GM19397 (cell line): ENCODE results near the gene USP32.
"Not testable (repeated sequence)": the region's sequence is repeated elsewhere in the genome, so short reads cannot be mapped to it uniquely, and the experiment has no call there.

Experiments
- ATAC-seq: cut with Tn5 transposase; IDR thresholded peaks from one replicate; pipeline ENCODE4 v1.9.1; 2021; ENCODE audit warnings: mild to moderate bottlenecking, moderate library complexity; ENCODE audit not compliant: unreplicated experiment

USP32 gene

DNA sequence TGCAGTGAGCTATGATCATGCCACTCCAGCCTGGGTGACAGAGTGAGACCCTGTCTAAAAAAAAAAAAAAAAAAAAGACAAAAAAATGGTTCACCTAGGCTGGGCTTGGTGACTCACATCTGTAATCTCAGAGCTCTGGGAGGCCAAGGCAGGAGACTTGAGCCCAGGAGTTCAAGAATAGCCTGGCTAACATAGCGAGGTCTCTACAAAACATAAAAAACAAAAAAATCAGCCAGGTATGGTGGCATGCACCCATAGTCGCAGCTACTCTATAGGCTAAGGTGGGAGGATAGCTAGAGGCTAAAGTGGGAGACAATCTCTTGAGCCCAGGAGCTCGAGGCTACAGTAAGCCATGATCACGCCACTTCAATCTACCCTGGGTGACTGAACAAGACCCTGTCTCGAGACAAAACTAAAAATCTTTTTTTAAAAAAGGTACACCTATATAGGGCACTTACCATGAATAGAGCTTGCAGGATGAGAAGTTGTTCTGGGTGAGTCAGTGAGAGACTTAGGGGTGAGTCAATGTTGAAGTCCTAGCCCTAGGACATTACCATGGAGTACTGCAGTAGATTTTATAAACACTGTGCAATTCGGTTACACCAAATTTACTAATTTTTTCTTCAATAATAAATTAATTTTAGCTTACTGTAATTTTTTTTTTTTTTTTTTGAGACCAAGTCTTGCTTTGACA is 19.0 kb downstream of the USP32 start:
- no peak for ATAC-seq

GRCh38 chr17:60371818-60372510 is 20.0 kb downstream of the USP32 start:
- no peak for ATAC-seq

GRCh38 chr17:60371416-60371815 is 20.5 kb downstream of the USP32 start:
- no peak for ATAC-seq

- no peak for ATAC-seq
These were observed 22.2 kb downstream of the USP32 start for GRCh38 chr17:60369727-60370126.

DNA sequence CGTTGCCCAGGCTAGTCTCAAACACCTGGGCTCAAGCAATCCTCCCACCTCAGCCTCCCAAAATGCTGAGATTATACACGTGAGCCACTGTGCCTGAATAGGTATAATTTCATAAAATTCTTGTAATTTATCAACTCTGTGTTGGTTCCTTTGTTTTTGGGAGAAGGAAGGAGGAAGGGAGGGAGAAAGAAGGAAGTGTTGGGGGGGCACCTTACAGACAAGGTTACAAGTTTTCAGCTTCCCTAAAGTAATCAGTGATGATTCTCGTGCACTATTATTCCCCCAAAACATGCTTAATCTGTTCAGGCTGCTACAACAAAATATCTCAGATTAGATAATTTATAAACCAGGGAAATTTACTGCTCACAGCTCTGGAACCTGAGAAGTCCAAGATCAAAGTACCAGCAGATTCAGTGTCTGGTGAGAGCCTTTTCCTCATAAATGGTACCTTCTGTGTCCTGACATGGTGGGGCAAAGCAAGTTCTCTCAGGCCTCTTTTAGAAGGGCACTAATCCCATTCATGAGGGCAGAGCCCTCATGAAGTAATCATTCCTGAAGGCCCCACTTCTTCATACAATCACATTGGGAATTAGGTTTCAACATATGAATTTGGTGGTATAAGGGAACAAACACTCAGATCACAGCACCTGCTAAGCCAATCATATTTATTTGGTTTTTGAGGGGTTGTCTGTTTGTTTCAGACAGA is 28.1 kb downstream of the USP32 start:
- ATAC-seq = no peak

GRCh38 chr17:60362329-60362728 is 29.6 kb downstream of the USP32 start:
- ATAC-seq = no peak

DNA sequence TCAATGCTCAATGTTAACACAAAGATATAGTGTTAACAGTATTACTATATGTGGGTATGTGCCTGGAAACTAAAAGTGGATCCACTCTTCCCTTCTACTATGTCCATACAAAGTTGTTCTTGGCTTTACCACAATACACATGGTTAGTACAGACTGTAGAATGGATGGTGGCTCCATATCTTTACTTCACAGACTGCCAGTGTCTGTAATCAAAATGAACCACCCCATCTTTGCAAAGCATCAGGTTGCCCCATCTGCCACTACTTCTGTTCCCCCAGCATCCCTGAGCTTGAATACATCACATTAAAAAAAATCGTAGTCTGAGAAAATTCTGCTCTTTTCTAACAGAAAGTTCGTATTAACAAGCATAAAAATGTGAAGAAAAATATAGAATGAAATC is 30.0 kb downstream of the USP32 start:
- no peak for ATAC-seq

GRCh38 chr17:60359415-60359814 is 32.5 kb downstream of the USP32 start:
- ATAC-seq = no peak

GRCh38 chr17:60358606-60359225 is 33.2 kb downstream of the USP32 start:
- no peak for ATAC-seq

DNA sequence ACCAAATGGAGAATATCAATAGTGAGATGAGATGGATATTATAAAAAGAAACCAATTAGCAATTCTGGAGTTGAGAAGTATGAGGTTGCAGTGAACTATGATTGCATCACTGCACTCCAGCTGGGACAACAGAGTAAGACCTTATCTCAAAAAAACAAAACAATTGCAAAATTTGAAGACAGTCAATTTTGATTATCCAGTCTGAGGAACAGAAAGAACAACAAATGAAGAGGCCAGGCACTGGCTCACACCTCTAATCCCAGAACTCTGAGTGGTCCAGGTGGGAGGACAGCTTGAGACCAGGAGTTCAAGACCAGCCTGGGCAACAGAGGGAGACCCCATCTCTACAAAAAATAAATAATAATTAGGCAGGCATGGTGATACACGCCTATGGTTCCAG is 35.0 kb downstream of the USP32 start:
- no peak for ATAC-seq

GRCh38 chr17:60355663-60356594 is 36.0 kb downstream of the USP32 start:
- ATAC-seq = no peak

DNA sequence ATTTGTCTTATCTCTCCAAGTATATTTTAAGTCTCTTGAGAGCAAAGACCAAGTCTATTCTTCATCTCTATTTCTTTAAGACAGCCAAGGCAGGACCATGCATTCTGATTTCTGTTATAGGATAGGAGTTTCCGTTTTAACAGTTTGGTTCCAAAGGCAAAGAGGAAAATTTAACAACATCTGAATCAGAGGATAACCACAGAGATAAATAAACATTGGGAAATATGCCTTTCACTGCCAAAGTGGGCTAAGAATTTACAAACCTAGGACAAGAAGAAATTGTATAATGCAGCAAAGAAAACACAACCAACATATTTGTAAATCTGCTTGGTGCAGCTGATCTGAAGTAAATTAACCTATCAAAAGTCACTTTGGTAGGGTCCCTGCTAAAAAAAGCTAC is 37.7 kb downstream of the USP32 start:
- ATAC-seq = no peak

- no peak for ATAC-seq
These were observed 38.2 kb downstream of the USP32 start for GRCh38 chr17:60353773-60354172.

- ATAC-seq = no peak
These were observed 39.4 kb downstream of the USP32 start for GRCh38 chr17:60352569-60352968.

- ATAC-seq = no peak
These were observed 39.9 kb downstream of the USP32 start for GRCh38 chr17:60352071-60352470.

DNA sequence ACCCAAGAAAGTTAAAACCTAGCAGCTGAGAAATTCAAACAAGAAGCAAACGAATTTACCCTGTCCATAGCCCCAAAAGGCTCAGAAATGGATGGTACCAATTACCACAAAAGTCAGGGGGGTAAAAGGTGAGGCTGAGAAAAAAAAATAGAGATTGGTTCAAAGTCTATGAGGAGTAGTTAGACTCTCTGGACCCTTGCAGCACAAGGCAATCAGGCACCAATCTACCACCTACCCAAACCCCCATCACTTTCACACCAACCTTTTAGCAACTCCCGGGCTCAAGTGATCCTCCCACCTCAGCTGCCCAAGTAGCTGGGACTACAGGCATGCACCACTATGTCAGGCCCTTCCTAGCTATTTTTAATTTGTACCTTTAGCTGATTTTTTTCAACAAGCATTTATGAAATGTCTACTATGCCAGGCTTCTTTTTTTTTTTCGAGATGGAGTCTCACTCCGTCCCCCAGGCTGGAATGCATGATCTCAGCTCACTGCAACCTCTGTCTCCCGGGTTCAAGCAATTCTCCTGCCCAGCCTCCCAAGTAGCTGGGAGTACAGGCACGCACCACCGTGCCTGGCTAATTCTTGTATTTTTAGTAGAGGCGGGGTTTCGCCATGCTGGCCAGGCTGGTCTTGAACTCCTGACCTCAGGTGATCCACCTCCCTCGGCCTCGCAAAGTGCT is 40.8 kb downstream of the USP32 start:
- ATAC-seq = no peak

DNA sequence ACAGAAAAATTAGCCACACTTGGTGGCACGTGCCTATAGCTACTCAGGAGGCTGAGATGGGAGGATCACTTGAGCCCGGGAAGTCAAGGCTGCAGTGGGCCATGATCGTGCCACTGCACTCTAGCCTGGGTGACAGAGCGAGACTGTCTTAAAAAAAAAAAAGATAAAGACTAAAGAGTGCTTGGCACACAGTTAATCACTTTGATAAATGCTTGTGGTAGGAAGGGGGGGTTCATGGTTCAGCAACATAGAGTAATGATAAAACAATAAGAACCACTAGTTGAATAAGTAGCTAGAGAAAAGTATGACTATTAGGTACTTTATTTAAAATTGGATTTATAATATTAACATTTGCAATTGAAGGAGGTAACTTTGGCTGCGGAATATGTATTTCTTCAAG is 43.3 kb downstream of the USP32 start:
- ATAC-seq = no peak

- no peak for ATAC-seq
These were observed 46.7 kb downstream of the USP32 start for GRCh38 chr17:60345233-60345632.

DNA sequence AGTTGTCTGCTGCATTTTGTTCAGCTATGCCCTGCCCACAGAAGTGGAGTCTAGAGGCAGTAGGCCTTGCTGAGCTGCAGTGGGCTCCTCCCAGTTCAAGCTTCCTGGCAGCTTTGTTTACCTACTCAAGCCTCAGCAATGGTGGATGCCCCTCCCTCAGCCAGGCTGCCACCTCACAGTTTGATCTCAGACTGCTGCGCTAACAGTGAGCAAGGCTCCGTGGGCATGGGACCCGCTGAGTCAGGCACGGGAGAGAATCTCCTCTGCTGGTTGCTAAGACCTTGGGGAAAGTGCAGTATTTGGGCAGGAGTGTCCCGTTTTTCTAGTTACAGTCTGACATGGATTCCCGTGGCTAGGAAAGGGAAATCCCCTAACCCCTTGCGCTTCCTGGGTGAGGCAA is 49.4 kb downstream of the USP32 start:
- ATAC-seq = not testable (repeated sequence)

- ATAC-seq = no peak
These were observed 56.6 kb downstream of the USP32 start for GRCh38 chr17:60335289-60335688.
